Choroid plexus epithelial cell (primary cell): ENCODE data around the gene SPAG16.

Experiments
- DNase-seq: peaks from one replicate; pipeline ENCODE4 v3.0.0-alpha.2; 2010; ENCODE audit warnings: low read depth
- H3K4me3 ChIP-seq: 2 replicates; pipeline ENCODE4 v1.5.1; 2011; ENCODE audit warnings: low read depth, mild to moderate bottlenecking, control low read depth, low read length, moderate library complexity
- TF ChIP-seq, protein P1 (sequence below): conservative IDR thresholded peaks from 2 replicates; pipeline ENCODE4 v1.5.1; 2011; ENCODE audit warnings: low read depth, mild to moderate bottlenecking, control low read depth, inconsistent platforms, low read length, moderate library complexity

Gene SPAG16

GRCh38 chr2:214380681-214381080 lies 1096.4 kb downstream of the SPAG16 start:
- DNase-seq, result no peak
- no peak overlapping the region for H3K4me3 ChIP-seq
- TF ChIP-seq, protein P1, sequence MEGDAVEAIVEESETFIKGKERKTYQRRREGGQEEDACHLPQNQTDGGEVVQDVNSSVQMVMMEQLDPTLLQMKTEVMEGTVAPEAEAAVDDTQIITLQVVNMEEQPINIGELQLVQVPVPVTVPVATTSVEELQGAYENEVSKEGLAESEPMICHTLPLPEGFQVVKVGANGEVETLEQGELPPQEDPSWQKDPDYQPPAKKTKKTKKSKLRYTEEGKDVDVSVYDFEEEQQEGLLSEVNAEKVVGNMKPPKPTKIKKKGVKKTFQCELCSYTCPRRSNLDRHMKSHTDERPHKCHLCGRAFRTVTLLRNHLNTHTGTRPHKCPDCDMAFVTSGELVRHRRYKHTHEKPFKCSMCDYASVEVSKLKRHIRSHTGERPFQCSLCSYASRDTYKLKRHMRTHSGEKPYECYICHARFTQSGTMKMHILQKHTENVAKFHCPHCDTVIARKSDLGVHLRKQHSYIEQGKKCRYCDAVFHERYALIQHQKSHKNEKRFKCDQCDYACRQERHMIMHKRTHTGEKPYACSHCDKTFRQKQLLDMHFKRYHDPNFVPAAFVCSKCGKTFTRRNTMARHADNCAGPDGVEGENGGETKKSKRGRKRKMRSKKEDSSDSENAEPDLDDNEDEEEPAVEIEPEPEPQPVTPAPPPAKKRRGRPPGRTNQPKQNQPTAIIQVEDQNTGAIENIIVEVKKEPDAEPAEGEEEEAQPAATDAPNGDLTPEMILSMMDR, result no peak

GRCh38 chr2:214382229-214382628 lies 1098.0 kb downstream of the SPAG16 start:
- no peak for DNase-seq
- TF ChIP-seq, protein P1, result no peak
- no peak overlapping the region for H3K4me3 ChIP-seq

GRCh38 chr2:214386720-214387119 lies 1102.5 kb downstream of the SPAG16 start:
- no peak overlapping the region for H3K4me3 ChIP-seq
- TF ChIP-seq, protein P1, result no peak
- no peak for DNase-seq

- H3K4me3 ChIP-seq, result no peak overlapping the region
- TF ChIP-seq, protein P1, result no peak
- no peak for DNase-seq
These were observed 1105.1 kb downstream of the SPAG16 start for GRCh38 chr2:214389334-214389733.

GRCh38 chr2:214393796-214394195 lies 1109.5 kb downstream of the SPAG16 start:
- TF ChIP-seq, protein P1, result no peak
- no peak overlapping the region for H3K4me3 ChIP-seq
- no peak for DNase-seq

- TF ChIP-seq, protein P1, result no peak
- H3K4me3 ChIP-seq, result no peak overlapping the region
- no peak for DNase-seq
These were observed 1110.8 kb downstream of the SPAG16 start for GRCh38 chr2:214395040-214395439.

- no peak for DNase-seq
- H3K4me3 ChIP-seq, result no peak overlapping the region
- TF ChIP-seq, protein P1, result no peak
These were observed 1117.3 kb downstream of the SPAG16 start for GRCh38 chr2:214401580-214401979.
